GM12801 (cell line): Measurements from ENCODE around the gene SULF2.

Source experiments
- CTCF ChIP-seq: IDR thresholded peaks from one replicate; pipeline ENCODE4 v1.5.1; 2011; ENCODE audit warnings: control low read depth; ENCODE audit not compliant: insufficient read length; ENCODE audit errors: extremely low read depth

SULF2 gene

DNA sequence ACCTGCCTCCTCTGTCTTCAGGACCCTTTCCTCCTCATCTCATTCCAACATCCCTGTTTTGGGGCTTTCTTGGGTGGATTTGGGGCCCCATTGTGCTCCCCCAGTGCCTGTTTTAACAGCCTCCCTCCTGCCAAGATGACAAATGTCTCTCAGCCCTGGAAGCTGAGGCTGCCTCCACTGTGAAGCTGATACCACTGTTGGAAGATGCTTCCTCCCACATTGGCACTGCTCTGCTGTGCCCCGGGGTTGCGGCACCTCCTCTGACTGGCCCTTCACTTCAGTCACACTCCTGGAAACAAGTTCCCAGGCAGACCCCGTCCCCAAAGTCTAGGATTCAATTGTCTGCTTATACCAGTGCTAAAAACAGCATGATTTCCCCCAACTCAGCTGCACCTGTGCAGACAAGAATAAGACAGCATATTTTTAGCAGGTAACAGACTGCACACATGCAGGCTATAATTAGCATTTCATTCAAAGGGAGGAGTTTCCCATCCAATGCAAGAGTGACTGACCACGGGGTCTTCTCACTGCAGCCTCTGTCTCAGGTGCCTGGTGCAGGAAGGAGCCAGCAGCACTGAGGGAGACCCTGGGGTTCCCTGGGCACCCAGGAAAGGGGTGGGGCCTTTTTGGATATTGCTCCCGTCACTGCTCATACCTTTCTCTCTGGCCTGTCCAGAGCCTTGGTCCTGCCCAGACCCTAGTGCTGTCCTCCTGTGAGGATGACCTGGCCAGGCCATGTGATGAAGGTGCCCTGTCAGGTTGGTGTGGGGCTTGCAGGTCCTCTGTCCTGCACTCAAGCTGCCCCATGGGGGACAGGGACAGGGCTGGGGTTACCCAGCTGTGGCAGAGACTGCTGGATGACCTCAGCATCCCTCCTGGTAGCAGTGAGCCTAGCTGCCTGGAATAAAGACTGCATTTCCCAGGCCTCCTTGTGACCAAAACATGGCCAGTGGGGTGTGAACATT is 31.5 kb upstream of the SULF2 start:
- no peak for TF ChIP-seq CTCF

DNA sequence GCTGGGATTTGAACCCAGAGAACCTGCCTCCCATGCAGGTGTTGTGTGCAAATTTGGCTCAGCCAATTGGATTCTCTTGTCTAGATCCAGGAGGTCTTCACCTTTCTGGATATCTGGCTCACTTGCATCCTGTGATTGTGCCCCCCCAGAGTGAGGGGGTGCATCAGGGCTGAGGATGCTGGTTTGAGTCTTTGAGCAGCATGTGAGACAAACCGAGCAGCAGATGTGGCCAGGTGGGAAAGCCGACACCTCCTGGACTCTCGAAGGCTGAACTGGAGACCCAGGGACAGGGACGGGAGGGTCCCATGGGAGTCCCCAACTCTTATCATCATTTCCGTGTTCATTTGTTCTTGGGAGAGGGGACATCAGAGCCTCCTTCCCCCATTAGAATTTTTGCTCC is 30.6 kb upstream of the SULF2 start:
- no peak for TF ChIP-seq CTCF

DNA sequence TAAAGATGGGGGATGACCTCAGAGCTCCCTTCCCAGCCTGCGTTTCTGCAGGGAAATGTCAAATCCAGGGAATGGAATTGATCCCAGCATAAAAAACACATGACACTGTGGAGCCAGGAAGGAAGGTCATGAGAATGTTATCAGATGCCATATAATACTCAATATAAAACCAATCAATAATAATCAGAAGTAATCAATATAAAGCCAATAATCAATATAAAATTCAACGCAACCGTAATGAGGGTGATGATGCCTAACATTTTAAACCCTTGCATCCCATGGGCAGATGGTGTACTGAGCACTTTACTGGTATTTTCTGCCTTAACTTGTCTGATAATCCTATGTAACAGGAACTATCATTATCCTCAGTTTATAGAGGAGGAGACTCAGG is 30.1 kb upstream of the SULF2 start:
- no peak for TF ChIP-seq CTCF

GRCh38 chr20:47814632-47815415 is 29.5 kb upstream of the SULF2 start:
- TF ChIP-seq CTCF = no peak

- no peak for TF ChIP-seq CTCF
Measured at GRCh38 chr20:47810721-47811347, 25.6 kb upstream of the SULF2 start.

DNA sequence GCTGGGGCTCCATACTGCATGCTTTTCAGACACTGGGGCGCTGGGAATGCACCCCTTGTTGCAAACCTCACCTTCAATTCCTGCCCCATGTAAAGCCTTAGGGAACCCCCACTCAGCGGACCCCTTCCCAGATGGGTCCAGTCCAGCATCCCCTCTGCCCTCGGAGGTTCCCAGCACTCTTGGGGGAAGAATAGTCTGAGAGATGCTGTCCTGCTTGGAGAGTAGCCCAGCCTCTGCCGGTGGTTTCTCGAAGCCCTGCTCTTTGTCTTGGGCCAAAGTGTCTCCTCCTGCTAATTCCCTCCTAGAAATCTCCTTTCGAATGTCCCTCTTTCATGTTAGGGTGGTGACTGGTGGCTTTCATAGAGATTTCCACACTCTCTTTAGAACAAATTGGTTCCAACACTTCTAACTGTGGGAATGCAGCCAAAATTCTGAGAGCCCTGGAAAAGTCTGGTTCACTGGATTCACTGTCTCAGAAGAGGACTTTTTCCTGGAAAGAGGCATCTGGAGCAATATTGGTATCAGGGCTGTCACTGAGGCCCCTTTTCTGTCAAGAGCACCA is 24.9 kb upstream of the SULF2 start:
- TF ChIP-seq CTCF = no peak
